ENCODE results near the gene FAM20C.

The FAM20C gene

GRCh38 chr7:212754-213153 lies 20.4 kb downstream of the FAM20C start:
- TF ChIP-seq CTCF (IDR thresholded peaks at IDR 0.05; ENCODE audit: low read depth, low read length), result no peak
- Histone ChIP-seq H3K4me1 (no peaks in the 10 kb centered on the region), H3K27me3 (no peaks in the 10 kb centered on the region), H3K9me3 (peaks cover 3% of the 10 kb centered on the region), H3K4me3 (ENCODE audit: low read depth, low read length) (no peak overlapping the region), H3K36me3 (no peaks in the 10 kb centered on the region)
- DNase-seq, result no peak

- Histone ChIP-seq H3K4me3 (ENCODE audit: low read depth, low read length) (no peak overlapping the region), H3K9me3 (peaks cover 3% of the 10 kb centered on the region), H3K4me1 (no peaks in the 10 kb centered on the region), H3K27me3 (no peaks in the 10 kb centered on the region), H3K36me3 (no peaks in the 10 kb centered on the region)
- DNase-seq, result no peak
- TF ChIP-seq CTCF (IDR thresholded peaks at IDR 0.05; ENCODE audit: low read depth, low read length), result no peak
Observed at GRCh38 chr7:213324-213993, 21.1 kb downstream of the FAM20C start.

GRCh38 chr7:214410-215212 lies 22.2 kb downstream of the FAM20C start:
- Histone ChIP-seq H3K4me1 (no peaks in the 10 kb centered on the region), H3K4me3 (ENCODE audit: low read depth, low read length) (no peak overlapping the region), H3K9me3 (peaks cover 3% of the 10 kb centered on the region), H3K36me3 (no peaks in the 10 kb centered on the region), H3K27me3 (no peaks in the 10 kb centered on the region)
- DNase-seq, result no peak
- TF ChIP-seq CTCF (IDR thresholded peaks at IDR 0.05; ENCODE audit: low read depth, low read length), result no peak

GRCh38 chr7:216360-217300 lies 24.3 kb downstream of the FAM20C start:
- H3K4me1 ChIP-seq, result no peaks in the 10 kb centered on the region
- no peaks in the 10 kb centered on the region for H3K27me3 ChIP-seq
- no peaks in the 10 kb centered on the region for H3K36me3 ChIP-seq
- no peaks in the 10 kb centered on the region; the same call in 1 of the 2 replicates for H3K9me3 ChIP-seq
- H3K4me3 ChIP-seq (ENCODE audit: low read depth, low read length), result no peak overlapping the region
- no peak for DNase-seq
- TF ChIP-seq CTCF (IDR thresholded peaks at IDR 0.05; ENCODE audit: low read depth, low read length), result no peak

GRCh38 chr7:217781-218180 lies 25.4 kb downstream of the FAM20C start:
- no peak overlapping the region for H3K4me3 ChIP-seq (ENCODE audit: low read depth, low read length)
- no peaks in the 10 kb centered on the region for H3K4me1 ChIP-seq
- DNase-seq, result no peak
- no peaks in the 10 kb centered on the region for H3K36me3 ChIP-seq
- TF ChIP-seq CTCF (IDR thresholded peaks at IDR 0.05; ENCODE audit: low read depth, low read length), result no peak
- H3K9me3 ChIP-seq, result no peaks in the 10 kb centered on the region; the same call in 1 of the 2 replicates
- no peaks in the 10 kb centered on the region for H3K27me3 ChIP-seq
